Spleen (tissue), 11 donors: ENCODE results near the gene SFXN2. TPM values are rescaled to one million over a fixed set of nuclear protein-coding genes. Genes with fewer than 3 reads are reported as not detected.
A peak's percentile ranks its signal among the peaks of the same experiment; 100 is the strongest.

Experiments used
- DNase-seq: peaks from one replicate; pipeline ENCODE4 v3.0.0-alpha.2; 2020
- H3K27ac ChIP-seq, 8 donors: fragments of 200-600 bp; sonication (generic) in 7 of 8; 1 replicate in 4 of 8; 2 replicates in 4 of 8; pipeline versions ENCODE4 v1.5.0 to v1.8.0; 2016 to 2021; ENCODE audit warnings: inconsistent platforms in 4 of 8, mild to moderate bottlenecking in 4 of 8, moderate library complexity in 1 of 8
- H3K27me3 ChIP-seq, 7 donors: fragments of 200-600 bp; sonication (generic) in 6 of 7; replicated peaks in 1 of 7; 1 replicate in 4 of 7; 2 replicates in 3 of 7; pipeline versions ENCODE4 v1.5.0 to v1.8.0; 2016 to 2021; ENCODE audit warnings: inconsistent platforms in 3 of 7, mild to moderate bottlenecking in 1 of 7
- H3K36me3 ChIP-seq, 6 donors: fragments of 200-600 bp; sonication (generic) in 5 of 6; 1 replicate in 4 of 6; 2 replicates in 2 of 6; pipeline versions ENCODE4 v1.5.0 to v1.8.0; 2016 to 2021; ENCODE audit warnings: inconsistent platforms in 2 of 6
- H3K4me1 ChIP-seq, 6 donors: fragments of 200-600 bp; sonication (generic) in 5 of 6; 1 replicate in 3 of 6; 2 replicates in 3 of 6; pipeline versions ENCODE4 v1.5.0 to v1.8.0; 2016 to 2021; ENCODE audit warnings: inconsistent platforms in 3 of 6
- H3K4me3 ChIP-seq, 8 donors: fragments of 200-600 bp; sonication (generic) in 7 of 8; 1 replicate in 4 of 8; 2 replicates in 4 of 8; pipeline versions ENCODE4 v1.5.0 to v1.8.0; 2016 to 2021; ENCODE audit warnings: inconsistent platforms in 4 of 8, mild to moderate bottlenecking in 4 of 8, moderate library complexity in 2 of 8
- H3K9me3 ChIP-seq, 8 donors: fragments of 200-600 bp; sonication (generic) in 7 of 8; 1 replicate in 4 of 8; 2 replicates in 4 of 8; pipeline versions ENCODE4 v1.5.0 to v1.8.0; 2016 to 2021; ENCODE audit warnings: inconsistent platforms in 4 of 8
- CTCF ChIP-seq, 11 experiments: fragments of 200-600 bp in 7 of 11; fragments of 450-650 bp in 4 of 11; sonication (generic) in 4 of 11; IDR thresholded peaks in 8 of 11; conservative IDR thresholded peaks in 3 of 11; 1 replicate in 7 of 11; 2 replicates in 4 of 11; pipeline versions ENCODE4 v1.4.0 to v1.8.0; 2016 to 2021; ENCODE audit warnings: antibody characterized with exemption in 11 of 11, inconsistent platforms in 4 of 11, mild to moderate bottlenecking in 1 of 11
- POLR2A ChIP-seq, 3 donors: fragments of 450-650 bp; IDR thresholded peaks; one replicate each; pipeline ENCODE4 v1.5.1; 2017; ENCODE audit warnings: antibody characterized with exemption in 3 of 3, mild to moderate bottlenecking in 1 of 3
- POLR2AphosphoS5 ChIP-seq, 3 donors: sonication (generic); formaldehyde crosslinking; IDR thresholded peaks; one replicate each; pipeline ENCODE4 v1.5.1; 2017; ENCODE audit warnings: antibody characterized with exemption in 3 of 3
- WGBS, 5 donors: extraction: QIAGEN DNeasy Blood & Tissue Kit in 3 of 5; methylation state at CpG; one replicate each; pipeline versions ENCODE4 v1.1.5 to v1.1.7; 2013 to 2018; 5-methylcytosine and 5-hydroxymethylcytosine counted together
- intact Hi-C: fragments of 100-400 bp; cut with DNase I; formaldehyde crosslinking; loops from one replicate; pipeline ENCODE4 v1.15.0; 2023; ENCODE audit warnings: low total_unique reads
- polyA plus RNA-seq, 3 donors: library from polyadenylated mRNA; stranded (reverse); fragments of 200-250 nt; gene quantifications; one replicate each; pipeline ENCODE4 v1.2.1, GENCODE V29; 2013
- total RNA-seq, 7 donors: library from RNA; depleted of rRNA in 3 of 7; stranded (reverse); fragments of >200 nt in 3 of 7; fragmentation: NEBNext Ultra II Directional in 4 of 7; extraction: Animal tissue kit (Norgen Biotek cat#: 25700) in 4 of 7; gene quantifications; one replicate each; pipeline versions ENCODE4 v1.1.0 to v1.2.1, GENCODE V29; 2016 to 2021
- donor health status: healthy with polysubstance abuse.
- donor health status: DM: no; HTN: no; CAD: no; lungs with moderate emphysema.
- donor health status: DM: no; HTN: no; CAD: no.
- donor health status: Bipolar disorder and iron deficiency.
- donor health status: healthy.
- donor health status: DM: no; HTN: no; CAD: no.
- donor health status: DM: yes; HTN: yes; CAD: no.

The SFXN2 gene
- total and polyA plus RNA-seq, 10 donors, result 3.0 to 12.8 (median 9.8) TPM

DNA sequence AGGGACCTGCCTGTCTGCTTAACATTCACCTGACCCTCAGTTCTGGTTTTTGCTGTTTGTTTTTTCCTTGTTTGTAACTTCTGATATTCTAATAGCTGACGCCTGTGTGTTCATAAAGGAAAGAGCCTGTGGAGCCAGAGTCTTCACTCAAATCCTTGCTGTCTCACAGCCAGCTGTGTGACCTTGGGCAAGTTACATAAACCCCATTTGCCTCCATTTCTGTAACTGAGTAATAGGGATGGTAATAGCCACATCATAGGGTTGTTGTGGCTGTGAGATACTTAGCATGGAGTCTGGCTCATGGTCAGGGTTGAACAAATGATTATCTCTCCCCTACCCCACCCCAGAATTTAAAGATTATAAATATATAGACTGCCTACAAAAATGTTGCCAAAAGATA, 56.4 kb downstream of the SFXN2 start:
- no peak overlapping the region for H3K4me3 ChIP-seq
- H3K36me3 ChIP-seq, result peaks cover 0 to 13% (median 0%) of the 10 kb centered on the region in 6 donors
- 71 to 100% (median 86%) methylated on average over 1 of the region's 1 CpG for WGBS, 5 donors
- TF ChIP-seq POLR2A (IDR thresholded peaks at IDR 0.05) (no peak), POLR2AphosphoS5 (IDR thresholded peaks at IDR 0.05) (no peak), CTCF (IDR thresholded peaks at IDR 0.05 in 8 of 11, conservative IDR thresholded peaks at IDR 0.05 in 3 of 11) (no peak)
- peak overlapping the region in 1 of 8 donors; percentile 19 for H3K27ac ChIP-seq
- no peak for DNase-seq
- H3K27me3 ChIP-seq, result no peaks in the 10 kb centered on the region
- no peaks in the 10 kb centered on the region for H3K9me3 ChIP-seq
- intact Hi-C loops, result no loop called here
- peaks cover 23 to 85% (median 51%) of the 10 kb centered on the region in 6 donors for H3K4me1 ChIP-seq

DNA sequence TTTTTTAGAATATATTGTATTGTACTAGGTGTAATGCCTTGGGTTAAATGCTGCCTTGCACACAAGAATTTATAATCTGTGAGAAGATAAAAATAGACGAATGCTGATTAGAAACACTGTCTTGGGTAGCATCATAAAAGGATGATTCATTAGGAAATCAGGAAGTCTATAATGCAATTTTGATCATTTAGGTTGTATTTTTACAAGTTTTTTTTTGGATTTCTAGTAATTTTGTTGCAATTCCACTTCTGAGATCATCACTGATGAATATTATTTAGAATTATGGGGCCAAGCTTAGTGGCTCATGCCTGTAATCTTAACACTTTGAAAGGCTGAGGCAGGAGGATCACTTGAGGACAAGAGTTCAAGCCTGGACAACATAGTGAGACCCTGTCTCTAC, 58.9 kb downstream of the SFXN2 start:
- H3K4me1 ChIP-seq, result peaks cover 9 to 92% (median 52%) of the 10 kb centered on the region in 6 donors
- no peak for DNase-seq
- peaks cover 0 to 18% (median 0%) of the 10 kb centered on the region in 6 donors for H3K36me3 ChIP-seq
- H3K27me3 ChIP-seq, result no peaks in the 10 kb centered on the region
- intact Hi-C loops, result no loop called here
- no peaks in the 10 kb centered on the region for H3K9me3 ChIP-seq
- 51 to 76% (median 65%) methylated on average over 1 of the region's 1 CpG for WGBS, 5 donors
- H3K27ac ChIP-seq, result peak overlapping the region in 3 of 8 donors; percentile 77 to 82 (median 81)
- TF ChIP-seq POLR2AphosphoS5 (IDR thresholded peaks at IDR 0.05), result no peak
- TF ChIP-seq CTCF (IDR thresholded peaks at IDR 0.05 in 8 of 11, conservative IDR thresholded peaks at IDR 0.05 in 3 of 11), result no peak
- no peak for TF ChIP-seq POLR2A (IDR thresholded peaks at IDR 0.05)
- H3K4me3 ChIP-seq, result no peak overlapping the region

- peak in 1 of 3 donors; percentile 44 for TF ChIP-seq POLR2AphosphoS5 (IDR thresholded peaks at IDR 0.05)
- TF ChIP-seq POLR2A (IDR thresholded peaks at IDR 0.05), result no peak
- TF ChIP-seq CTCF (IDR thresholded peaks at IDR 0.05 in 8 of 11, conservative IDR thresholded peaks at IDR 0.05 in 3 of 11), result no peak
- H3K27ac ChIP-seq, result peak overlapping the region in 5 of 8 donors; percentile 19 to 82 (median 77)
- no peak overlapping the region for H3K4me3 ChIP-seq
- H3K36me3 ChIP-seq, result peaks cover 0 to 17% (median 0%) of the 10 kb centered on the region in 6 donors
- WGBS, 5 donors, result 55 to 81% (median 60%) methylated on average over 3 to 5 of the region's 5 CpGs
- DNase-seq, result no peak
- intact Hi-C loops, result no loop called here
- H3K4me1 ChIP-seq, result peaks cover 12 to 96% (median 55%) of the 10 kb centered on the region in 6 donors
- no peaks in the 10 kb centered on the region for H3K27me3 ChIP-seq
- no peaks in the 10 kb centered on the region for H3K9me3 ChIP-seq
Observed at GRCh38 chr10:102773986-102774385, 59.5 kb downstream of the SFXN2 start.

GRCh38 chr10:102775201-102775934, 60.9 kb downstream of the SFXN2 start:
- Histone ChIP-seq H3K9me3 (no peaks in the 10 kb centered on the region), H3K27ac (peak overlapping the region in 7 of 8 donors; percentile 56 to 82 (median 78)), H3K4me3 (peak overlapping the region in 3 of 8 donors; percentile 3 to 47 (median 28)), H3K36me3 (peaks cover 0 to 19% (median 0%) of the 10 kb centered on the region in 6 donors), H3K27me3 (no peaks in the 10 kb centered on the region), H3K4me1 (peaks cover 12 to 99% (median 58%) of the 10 kb centered on the region in 6 donors)
- DNase-seq, result no peak
- 69 to 78% (median 77%) methylated on average over 16 of the region's 16 CpGs for WGBS, 5 donors
- TF ChIP-seq POLR2AphosphoS5 (IDR thresholded peaks at IDR 0.05) (no peak), CTCF (IDR thresholded peaks at IDR 0.05 in 8 of 11, conservative IDR thresholded peaks at IDR 0.05 in 3 of 11) (no peak), POLR2A (IDR thresholded peaks at IDR 0.05) (no peak)
- intact Hi-C loops, result no loop called here
